ENCODE data around the gene SLC36A1. TPM values are rescaled to one million over a fixed set of nuclear protein-coding genes. Genes with fewer than 3 reads are reported as not detected.

SLC36A1 gene
- total and polyA plus RNA-seq, 8 donors, result 2.2 to 11.3 (median 5.5) TPM

DNA sequence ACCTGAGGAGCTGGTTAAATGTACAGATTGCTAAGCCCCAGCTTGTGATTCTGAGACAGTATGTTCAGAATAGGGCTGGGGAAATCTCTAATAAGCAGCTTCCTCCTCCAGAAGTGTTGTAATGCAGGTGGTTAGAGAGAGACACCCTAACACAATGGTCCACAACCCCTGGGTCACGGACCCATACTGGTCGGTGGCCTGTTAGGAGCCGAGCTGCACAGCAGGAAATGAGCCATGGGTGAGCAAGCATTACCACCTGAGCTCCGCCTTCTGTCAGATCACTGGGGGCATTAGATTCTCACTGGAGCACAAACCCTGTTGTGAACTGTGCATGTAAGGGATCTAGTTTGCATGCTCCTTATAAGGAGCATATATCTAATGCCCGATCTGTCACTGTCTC is 61.8 kb downstream of the SLC36A1 start:
- H3K4me3 ChIP-seq, result no peak overlapping the region
- DNase-seq (no peak), FAIRE-seq (no peak), ATAC-seq (no peak)
- TF ChIP-seq, protein P1, sequence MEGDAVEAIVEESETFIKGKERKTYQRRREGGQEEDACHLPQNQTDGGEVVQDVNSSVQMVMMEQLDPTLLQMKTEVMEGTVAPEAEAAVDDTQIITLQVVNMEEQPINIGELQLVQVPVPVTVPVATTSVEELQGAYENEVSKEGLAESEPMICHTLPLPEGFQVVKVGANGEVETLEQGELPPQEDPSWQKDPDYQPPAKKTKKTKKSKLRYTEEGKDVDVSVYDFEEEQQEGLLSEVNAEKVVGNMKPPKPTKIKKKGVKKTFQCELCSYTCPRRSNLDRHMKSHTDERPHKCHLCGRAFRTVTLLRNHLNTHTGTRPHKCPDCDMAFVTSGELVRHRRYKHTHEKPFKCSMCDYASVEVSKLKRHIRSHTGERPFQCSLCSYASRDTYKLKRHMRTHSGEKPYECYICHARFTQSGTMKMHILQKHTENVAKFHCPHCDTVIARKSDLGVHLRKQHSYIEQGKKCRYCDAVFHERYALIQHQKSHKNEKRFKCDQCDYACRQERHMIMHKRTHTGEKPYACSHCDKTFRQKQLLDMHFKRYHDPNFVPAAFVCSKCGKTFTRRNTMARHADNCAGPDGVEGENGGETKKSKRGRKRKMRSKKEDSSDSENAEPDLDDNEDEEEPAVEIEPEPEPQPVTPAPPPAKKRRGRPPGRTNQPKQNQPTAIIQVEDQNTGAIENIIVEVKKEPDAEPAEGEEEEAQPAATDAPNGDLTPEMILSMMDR (IDR thresholded peaks at IDR 0.05), result no peak
- no peaks in the 10 kb centered on the region for H3K4me1 ChIP-seq
- H3K27ac ChIP-seq, result no peak overlapping the region
- no peaks in the 10 kb centered on the region for H3K36me3 ChIP-seq
- WGBS, 2 donors, result 89 to 92% methylated on average over 5 of the region's 5 CpGs
- no peaks in the 10 kb centered on the region for H3K27me3 ChIP-seq
- intact Hi-C loops (cut with DNase I), result no loop called here
- H3K9me3 ChIP-seq, result no peaks in the 10 kb centered on the region

DNA sequence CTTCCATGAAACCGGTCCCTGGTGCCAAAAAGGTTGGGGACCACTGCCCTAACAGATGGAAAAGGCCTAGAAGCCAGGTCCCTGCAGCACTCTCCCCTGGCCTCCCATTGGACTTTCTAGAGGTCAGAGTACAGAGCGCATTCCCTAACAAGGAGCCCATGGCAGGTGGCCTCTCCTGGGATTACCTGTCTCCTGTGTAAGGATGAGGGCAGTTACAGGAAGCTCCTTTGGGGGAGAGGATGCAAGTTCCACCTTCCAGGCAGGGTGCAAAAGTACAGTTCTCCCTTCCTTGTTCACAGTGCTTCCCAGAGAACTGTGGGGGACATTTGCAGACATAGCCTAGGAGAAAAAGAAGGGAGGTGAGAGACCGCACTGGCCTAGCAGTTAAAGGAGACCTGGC is 62.4 kb downstream of the SLC36A1 start:
- no peak overlapping the region for H3K27ac ChIP-seq
- DNase-seq, result no peak
- TF ChIP-seq, protein P1 (IDR thresholded peaks at IDR 0.05), result no peak
- no peak for ATAC-seq
- no peak overlapping the region for H3K4me3 ChIP-seq
- no peaks in the 10 kb centered on the region for H3K4me1 ChIP-seq
- H3K36me3 ChIP-seq, result no peaks in the 10 kb centered on the region
- FAIRE-seq, result no peak
- 89 to 96% methylated on average over 3 of the region's 3 CpGs for WGBS, 2 donors
- intact Hi-C loops (cut with DNase I), result no loop called here
- H3K27me3 ChIP-seq, result no peaks in the 10 kb centered on the region
- no peaks in the 10 kb centered on the region for H3K9me3 ChIP-seq

DNA sequence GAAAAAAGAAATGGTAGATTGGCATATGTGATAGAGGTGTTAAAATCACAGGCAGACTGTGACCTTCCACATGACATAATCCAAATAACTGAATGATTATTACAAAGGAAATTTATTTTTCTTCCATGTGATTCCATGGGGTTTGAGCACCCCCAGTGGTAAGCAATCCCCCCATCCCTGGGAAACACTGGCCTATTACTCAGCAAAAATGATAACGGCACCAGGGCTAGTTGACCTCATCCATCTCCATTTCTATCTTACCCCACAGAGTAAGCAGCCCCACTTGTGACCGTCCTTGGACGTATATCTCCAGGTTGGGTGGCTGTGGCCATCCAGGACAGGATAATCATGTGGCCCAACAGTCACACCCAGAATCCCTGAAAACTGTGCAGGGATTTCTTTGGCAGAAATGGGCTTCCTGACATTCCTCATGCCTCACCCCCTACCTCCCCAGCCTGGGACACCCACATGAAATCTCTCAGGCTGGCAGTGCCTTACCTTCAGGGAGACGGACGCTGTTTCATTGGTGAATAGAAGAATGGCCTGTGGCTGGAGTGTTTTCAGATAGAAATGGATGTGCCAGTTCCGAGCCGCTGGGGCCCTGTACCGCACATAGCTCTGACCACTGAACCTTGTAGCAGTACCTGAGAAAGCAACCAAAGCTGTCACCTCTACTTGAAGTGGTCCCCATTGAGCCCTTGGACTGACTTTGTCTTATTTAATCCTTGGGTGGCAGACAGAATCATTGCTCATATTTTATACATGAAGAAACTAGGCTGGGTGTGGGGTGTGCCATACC is 69.9 kb downstream of the SLC36A1 start:
- WGBS, 2 donors, result 90 to 91% methylated on average over 8 of the region's 8 CpGs

DNA sequence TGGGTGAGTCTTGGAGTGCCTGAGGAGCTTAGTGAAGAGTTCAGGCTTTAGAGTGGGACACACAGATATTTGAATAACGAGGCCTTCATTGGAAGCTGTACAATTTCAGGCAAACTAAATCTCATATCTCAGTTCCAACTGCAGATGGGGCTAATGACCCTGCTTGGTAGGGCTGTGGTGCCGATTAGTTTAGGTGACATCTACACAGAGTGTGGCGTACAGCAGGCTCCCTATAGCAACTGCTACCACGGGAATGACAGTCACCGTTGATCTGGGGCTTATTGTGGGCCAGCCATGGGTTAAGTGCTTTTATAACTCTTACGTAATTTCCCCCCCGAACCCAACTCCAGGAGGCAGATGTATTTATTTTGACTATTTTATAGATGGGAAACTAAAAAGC is 72.9 kb downstream of the SLC36A1 start:
- ATAC-seq (no peak), FAIRE-seq (no peak), DNase-seq (no peak)
- intact Hi-C loops (cut with DNase I), result no loop called here
- H3K27ac ChIP-seq, result no peak overlapping the region
- H3K4me1 ChIP-seq, result no peaks in the 10 kb centered on the region
- no peaks in the 10 kb centered on the region for H3K27me3 ChIP-seq
- no peaks in the 10 kb centered on the region for H3K36me3 ChIP-seq
- TF ChIP-seq, protein P1 (IDR thresholded peaks at IDR 0.05), result no peak
- no peaks in the 10 kb centered on the region for H3K9me3 ChIP-seq
- H3K4me3 ChIP-seq, result no peak overlapping the region
- 70 to 73% methylated on average over 7 of the region's 7 CpGs for WGBS, 2 donors

More for the DNA sequence above, 69.9 kb downstream of the SLC36A1 start:
- no peaks in the 10 kb centered on the region for H3K4me1 ChIP-seq
- no peaks in the 10 kb centered on the region for H3K9me3 ChIP-seq
- H3K27ac ChIP-seq, result no peak overlapping the region
- intact Hi-C loops (cut with DNase I), result no loop called here
- ATAC-seq (no peak), FAIRE-seq (no peak), DNase-seq (no peak)
- H3K27me3 ChIP-seq, result no peaks in the 10 kb centered on the region
- no peaks in the 10 kb centered on the region for H3K36me3 ChIP-seq
- TF ChIP-seq, protein P1 (IDR thresholded peaks at IDR 0.05), result no peak
- H3K4me3 ChIP-seq, result no peak overlapping the region

DNA sequence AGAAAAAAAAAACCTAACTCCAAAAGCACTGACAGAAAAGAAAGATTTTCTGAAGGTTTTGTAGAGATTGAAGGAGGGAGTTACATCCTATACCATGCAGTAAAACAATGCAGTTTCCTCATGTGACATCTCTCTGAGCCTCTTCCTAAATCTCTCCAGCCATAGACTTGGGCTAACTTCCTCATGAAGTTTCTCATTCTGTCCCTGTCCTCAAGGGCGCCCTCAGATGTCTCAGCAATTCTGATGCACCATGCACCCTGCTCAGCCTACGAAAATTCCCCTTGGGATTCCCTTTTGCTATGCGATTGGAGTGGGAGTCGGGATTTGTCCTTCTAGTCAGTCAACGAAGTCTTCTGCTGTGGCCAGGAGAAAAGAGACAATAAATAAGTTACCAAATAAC is 74.8 kb downstream of the SLC36A1 start:
- Histone ChIP-seq H3K27me3 (no peaks in the 10 kb centered on the region), H3K36me3 (no peaks in the 10 kb centered on the region), H3K4me3 (no peak overlapping the region), H3K4me1 (no peaks in the 10 kb centered on the region), H3K27ac (no peak overlapping the region), H3K9me3 (no peaks in the 10 kb centered on the region)
- ATAC-seq (no peak), DNase-seq (no peak), FAIRE-seq (no peak)
- TF ChIP-seq, protein P1 (IDR thresholded peaks at IDR 0.05), result no peak
- 63 to 68% methylated on average over 5 of the region's 5 CpGs for WGBS, 2 donors
- intact Hi-C loops (cut with DNase I), result no loop called here

Data from pancreas (tissue), 10 donors.